Right lobe of liver (tissue), 4 donors: ENCODE measurements around the gene BOD1L1.

ENCODE experiments used
- POLR2A ChIP-seq: fragments of 450-650 bp; IDR thresholded peaks from one replicate; pipeline ENCODE4 v1.6.1; 2017; ENCODE audit warnings: antibody characterized with exemption, mild to moderate bottlenecking
- TF ChIP-seq, protein P1 (sequence below), 4 donors: fragments of 200-600 bp in 3 of 4; fragments of 450-650 bp in 1 of 4; IDR thresholded peaks; one replicate each; pipeline versions ENCODE4 v1.5.1 to v1.8.0; 2016 to 2022; ENCODE audit warnings: antibody characterized with exemption in 4 of 4, mild to moderate bottlenecking in 2 of 4
- donor health status: DM: no; HTN: no; CAD: no.
- donor health status: DM: no; HTN: no; CAD: no.
- donor health status: DM: no; HTN: yes; CAD: no.

- no peak for TF ChIP-seq POLR2A
- TF ChIP-seq, protein P1, sequence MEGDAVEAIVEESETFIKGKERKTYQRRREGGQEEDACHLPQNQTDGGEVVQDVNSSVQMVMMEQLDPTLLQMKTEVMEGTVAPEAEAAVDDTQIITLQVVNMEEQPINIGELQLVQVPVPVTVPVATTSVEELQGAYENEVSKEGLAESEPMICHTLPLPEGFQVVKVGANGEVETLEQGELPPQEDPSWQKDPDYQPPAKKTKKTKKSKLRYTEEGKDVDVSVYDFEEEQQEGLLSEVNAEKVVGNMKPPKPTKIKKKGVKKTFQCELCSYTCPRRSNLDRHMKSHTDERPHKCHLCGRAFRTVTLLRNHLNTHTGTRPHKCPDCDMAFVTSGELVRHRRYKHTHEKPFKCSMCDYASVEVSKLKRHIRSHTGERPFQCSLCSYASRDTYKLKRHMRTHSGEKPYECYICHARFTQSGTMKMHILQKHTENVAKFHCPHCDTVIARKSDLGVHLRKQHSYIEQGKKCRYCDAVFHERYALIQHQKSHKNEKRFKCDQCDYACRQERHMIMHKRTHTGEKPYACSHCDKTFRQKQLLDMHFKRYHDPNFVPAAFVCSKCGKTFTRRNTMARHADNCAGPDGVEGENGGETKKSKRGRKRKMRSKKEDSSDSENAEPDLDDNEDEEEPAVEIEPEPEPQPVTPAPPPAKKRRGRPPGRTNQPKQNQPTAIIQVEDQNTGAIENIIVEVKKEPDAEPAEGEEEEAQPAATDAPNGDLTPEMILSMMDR (IDR thresholded peaks at IDR 0.05), result no peak
Observed at GRCh38 chr4:13535118-13535517, 92.4 kb downstream of the BOD1L1 start.
